ENCODE data around the gene IGFBP2. TPM values are rescaled to one million over a fixed set of nuclear protein-coding genes. Genes with fewer than 3 reads are reported as not detected.

Gene IGFBP2
- total RNA-seq, 2 experiments from 2014 or later: 0.85 to 1.4 TPM

GRCh38 chr2:216694826-216695217 is 61.6 kb downstream of the IGFBP2 start:
- no peaks in the 10 kb centered on the region for H3K9me3 Mint-ChIP-seq
- intact Hi-C loops (cut with micrococcal nuclease): loop anchor here (5.0 to 10.0 kb wide), 4 partner anchors 52 to 1062 kb away; no protein-coding TSS in a partner anchor
- CTCF ChIA-PET: interaction anchor here (0.6 to 2.4 kb wide), 5 partner anchors 8 to 1018 kb away, joined by 3 to 10 read pairs (median 6); no protein-coding TSS in a partner anchor
- no peak for DNase-seq
- no peak overlapping the region for H3K27ac Mint-ChIP-seq
- H3K36me3 Mint-ChIP-seq: no peaks in the 10 kb centered on the region
- POLR2A ChIA-PET: no interaction called here
- peaks cover 52% of the 10 kb centered on the region for H3K27me3 Mint-ChIP-seq
- H3K4me1 Mint-ChIP-seq (ENCODE audit: low read depth): peaks cover 25% of the 10 kb centered on the region
- H3K4me3 Mint-ChIP-seq: no peak overlapping the region

- Mint-ChIP-seq H3K4me3 (peak within 1 kb of the TSS; percentile 40), H3K27ac (no peak within 1 kb of the TSS), H3K36me3 (no peaks in the 10 kb centered on the region), H3K4me1 (ENCODE audit: low read depth) (peaks cover 25% of the 10 kb centered on the region), H3K9me3 (no peaks in the 10 kb centered on the region), H3K27me3 (peaks cover 48% of the 10 kb centered on the region)
- intact Hi-C loops (cut with micrococcal nuclease): loop anchor here (5.0 to 10.0 kb wide), 3 partner anchors 52 to 919 kb away; no protein-coding TSS in a partner anchor
- CTCF ChIA-PET: interaction anchor here (0.6 to 1.6 kb wide), 4 partner anchors 9 to 1020 kb away, joined by 3 to 10 read pairs (median 3); no protein-coding TSS in a partner anchor
- POLR2A ChIA-PET: no interaction called here
- no peak for DNase-seq
Measured at GRCh38 chr2:216695401-216695821, 62.2 kb downstream of the IGFBP2 start, which contains the start of gene IGFBP5. IGFBP5 (minus strand) TSS chr2:216695549; CDS start chr2:216694775, 774 bp downstream.

GRCh38 chr2:216696321-216696720 is 63.1 kb downstream of the IGFBP2 start:
- ChIA-PET POLR2A (no interaction called here), CTCF (interaction anchor here (1.3 to 1.6 kb wide), 3 partner anchors 9 to 814 kb away, joined by 3 to 10 read pairs (median 3); no protein-coding TSS in a partner anchor)
- H3K9me3 Mint-ChIP-seq: no peaks in the 10 kb centered on the region
- no peak overlapping the region for H3K27ac Mint-ChIP-seq
- peaks cover 42% of the 10 kb centered on the region for H3K27me3 Mint-ChIP-seq
- peaks cover 20% of the 10 kb centered on the region for H3K4me1 Mint-ChIP-seq (ENCODE audit: low read depth)
- DNase-seq: no peak
- no peak overlapping the region for H3K4me3 Mint-ChIP-seq
- intact Hi-C loops (cut with micrococcal nuclease): loop anchor here (5.0 to 10.0 kb wide), 3 partner anchors 51 to 918 kb away; no protein-coding TSS in a partner anchor
- no peaks in the 10 kb centered on the region for H3K36me3 Mint-ChIP-seq

- intact Hi-C loops (cut with micrococcal nuclease): loop anchor here (5.0 to 10.0 kb wide), 3 partner anchors 50 to 918 kb away; no protein-coding TSS in a partner anchor
- ChIA-PET POLR2A (no interaction called here), CTCF (interaction anchor here (1.3 kb wide), 1 partner anchor 10 kb away, joined by 3 read pairs; no protein-coding TSS in a partner anchor)
- H3K9me3 Mint-ChIP-seq: no peaks in the 10 kb centered on the region
- peaks cover 42% of the 10 kb centered on the region for H3K27me3 Mint-ChIP-seq
- no peak overlapping the region for H3K4me3 Mint-ChIP-seq
- H3K36me3 Mint-ChIP-seq: no peaks in the 10 kb centered on the region
- H3K27ac Mint-ChIP-seq: no peak overlapping the region
- peaks cover 16% of the 10 kb centered on the region for H3K4me1 Mint-ChIP-seq (ENCODE audit: low read depth)
- no peak for DNase-seq
Measured at GRCh38 chr2:216696751-216697560, 63.7 kb downstream of the IGFBP2 start.

- intact Hi-C loops (cut with micrococcal nuclease): loop anchor here (2.0 to 10.0 kb wide), 4 partner anchors 49 to 917 kb away; no protein-coding TSS in a partner anchor
- H3K4me3 Mint-ChIP-seq: no peak overlapping the region
- H3K9me3 Mint-ChIP-seq: no peaks in the 10 kb centered on the region
- CTCF ChIA-PET: interaction anchor here (0.7 to 2.0 kb wide), 5 partner anchors 16 to 1015 kb away, joined by 3 to 7 read pairs (median 3); no protein-coding TSS in a partner anchor
- POLR2A ChIA-PET: no interaction called here
- no peak for DNase-seq
- no peaks in the 10 kb centered on the region for H3K36me3 Mint-ChIP-seq
- peaks cover 35% of the 10 kb centered on the region for H3K27me3 Mint-ChIP-seq
- peaks cover 5% of the 10 kb centered on the region for H3K4me1 Mint-ChIP-seq (ENCODE audit: low read depth)
- no peak overlapping the region for H3K27ac Mint-ChIP-seq
Measured at GRCh38 chr2:216698293-216698692, 65.1 kb downstream of the IGFBP2 start.

- POLR2A ChIA-PET: no interaction called here
Measured at GRCh38 chr2:216698895-216699294, 65.7 kb downstream of the IGFBP2 start.

GRCh38 chr2:216700088-216700567 is 66.9 kb downstream of the IGFBP2 start:
- intact Hi-C loops (cut with micrococcal nuclease): no loop called here
- Mint-ChIP-seq H3K36me3 (no peaks in the 10 kb centered on the region), H3K27me3 (peaks cover 22% of the 10 kb centered on the region), H3K27ac (no peak overlapping the region), H3K9me3 (no peaks in the 10 kb centered on the region), H3K4me3 (no peak overlapping the region), H3K4me1 (ENCODE audit: low read depth) (no peaks in the 10 kb centered on the region)
- no peak for DNase-seq
- CTCF ChIA-PET: interaction anchor here (1.4 kb wide), 1 partner anchor 16 kb away, joined by 3 read pairs; no protein-coding TSS in a partner anchor
- POLR2A ChIA-PET: no interaction called here

More at GRCh38 chr2:216698895-216699294, 65.7 kb downstream of the IGFBP2 start:
- CTCF ChIA-PET: interaction anchor here (0.7 to 2.0 kb wide), 5 partner anchors 17 to 1014 kb away, joined by 3 to 7 read pairs (median 3); no protein-coding TSS in a partner anchor
- H3K27ac Mint-ChIP-seq: no peak overlapping the region
- H3K4me3 Mint-ChIP-seq: no peak overlapping the region
- intact Hi-C loops (cut with micrococcal nuclease): loop anchor here (1.0 to 10.0 kb wide), 5 partner anchors 48 to 1014 kb away; no protein-coding TSS in a partner anchor
- DNase-seq: no peak
- H3K9me3 Mint-ChIP-seq: no peaks in the 10 kb centered on the region
- H3K27me3 Mint-ChIP-seq: peaks cover 30% of the 10 kb centered on the region
- peaks cover 1% of the 10 kb centered on the region for H3K4me1 Mint-ChIP-seq (ENCODE audit: low read depth)
- H3K36me3 Mint-ChIP-seq: no peaks in the 10 kb centered on the region

GRCh38 chr2:216700781-216701180 is 67.6 kb downstream of the IGFBP2 start:
- Mint-ChIP-seq H3K27me3 (peaks cover 19% of the 10 kb centered on the region), H3K4me3 (no peak overlapping the region), H3K36me3 (no peaks in the 10 kb centered on the region), H3K4me1 (ENCODE audit: low read depth) (no peaks in the 10 kb centered on the region), H3K9me3 (no peaks in the 10 kb centered on the region), H3K27ac (no peak overlapping the region)
- ChIA-PET CTCF (interaction anchor here (1.4 kb wide), 1 partner anchor 15 kb away, joined by 3 read pairs; no protein-coding TSS in a partner anchor), POLR2A (no interaction called here)
- intact Hi-C loops (cut with micrococcal nuclease): no loop called here
- DNase-seq: no peak

- no peaks in the 10 kb centered on the region for H3K9me3 Mint-ChIP-seq
- H3K4me3 Mint-ChIP-seq: no peak overlapping the region
- H3K27ac Mint-ChIP-seq: no peak overlapping the region
- ChIA-PET POLR2A (no interaction called here), CTCF (no interaction called here)
- no peaks in the 10 kb centered on the region for H3K36me3 Mint-ChIP-seq
- H3K27me3 Mint-ChIP-seq: peaks cover 12% of the 10 kb centered on the region
- no peak for DNase-seq
- no peaks in the 10 kb centered on the region for H3K4me1 Mint-ChIP-seq (ENCODE audit: low read depth)
- intact Hi-C loops (cut with micrococcal nuclease): no loop called here
Measured at GRCh38 chr2:216701544-216701943, 68.3 kb downstream of the IGFBP2 start.

GRCh38 chr2:216702756-216703155 is 69.5 kb downstream of the IGFBP2 start:
- Mint-ChIP-seq H3K9me3 (no peaks in the 10 kb centered on the region), H3K36me3 (no peaks in the 10 kb centered on the region), H3K4me3 (no peak overlapping the region), H3K27ac (no peak overlapping the region), H3K27me3 (peaks cover 4% of the 10 kb centered on the region), H3K4me1 (ENCODE audit: low read depth) (no peaks in the 10 kb centered on the region)
- ChIA-PET POLR2A (no interaction called here), CTCF (no interaction called here)
- intact Hi-C loops (cut with micrococcal nuclease): no loop called here
- DNase-seq: no peak

- Mint-ChIP-seq H3K27me3 (peaks cover 4% of the 10 kb centered on the region), H3K4me1 (ENCODE audit: low read depth) (no peaks in the 10 kb centered on the region), H3K36me3 (no peaks in the 10 kb centered on the region), H3K4me3 (no peak overlapping the region), H3K9me3 (peaks cover 6% of the 10 kb centered on the region), H3K27ac (no peak overlapping the region)
- no peak for DNase-seq
- intact Hi-C loops (cut with micrococcal nuclease): no loop called here
- POLR2A ChIA-PET: no interaction called here
- CTCF ChIA-PET: no interaction called here
Measured at GRCh38 chr2:216710551-216711301, 77.5 kb downstream of the IGFBP2 start.
